Measurements from ENCODE around the gene PLCB1. TPM values are rescaled to one million over a fixed set of nuclear protein-coding genes. Genes with fewer than 3 reads are reported as not detected.

Gene PLCB1
- total and polyA plus RNA-seq, 2 experiments from 2014 or later = 6.7 to 20.5 TPM

- no peak overlapping the region for H2AFZ ChIP-seq
- H3K4me1 ChIP-seq (ENCODE audit: insufficient read depth) = no peaks in the 10 kb centered on the region
- 84% methylated on average over 3 of the region's 3 CpGs for WGBS (ENCODE audit: low lambda C conversion rate, missing lambda C conversion rate)
- H3K36me3 ChIP-seq (replicated peaks; ENCODE audit: insufficient read depth, low read depth) = no peaks in the 10 kb centered on the region
- no peaks in the 10 kb centered on the region for H3K27me3 ChIP-seq
- no peak overlapping the region for H3K4me3 ChIP-seq
- H3K27ac ChIP-seq = no peak overlapping the region
- no peaks in the 10 kb centered on the region for H4K20me1 ChIP-seq (ENCODE audit: insufficient read depth, poor library complexity, severe bottlenecking)
- H3K4me2 ChIP-seq = no peak overlapping the region
- no peaks in the 10 kb centered on the region for H3K79me2 ChIP-seq
- TF ChIP-seq EZH2phosphoT487 (IDR thresholded peaks at IDR 0.05; ENCODE audit: low read depth, severe bottlenecking, unreplicated experiment) (no peak), CTCF (IDR thresholded peaks at IDR 0.05; ENCODE audit: poor library complexity) (no peak), EZH2 (IDR thresholded peaks at IDR 0.05; ENCODE audit: borderline replicate concordance) (no peak)
- no peaks in the 10 kb centered on the region for H3K9me3 ChIP-seq (ENCODE audit: low read depth)
- H3K9me2 ChIP-seq (replicated peaks; ENCODE audit: insufficient read depth) = no peaks in the 10 kb centered on the region
- no peak for DNase-seq (ENCODE audit: low spot score)
Observed at GRCh38 chr20:8744228-8744844, 612.3 kb downstream of the PLCB1 start.

GRCh38 chr20:8749101-8749500 lies 617.0 kb downstream of the PLCB1 start:
- TF ChIP-seq EZH2 (IDR thresholded peaks at IDR 0.05; ENCODE audit: borderline replicate concordance) = no peak
- no peak for TF ChIP-seq EZH2phosphoT487 (IDR thresholded peaks at IDR 0.05; ENCODE audit: low read depth, severe bottlenecking, unreplicated experiment)
- no peak for TF ChIP-seq CTCF (IDR thresholded peaks at IDR 0.05; ENCODE audit: poor library complexity)
- no peak overlapping the region for H2AFZ ChIP-seq
- no peaks in the 10 kb centered on the region for H3K79me2 ChIP-seq
- H3K36me3 ChIP-seq (replicated peaks; ENCODE audit: insufficient read depth, low read depth) = no peaks in the 10 kb centered on the region
- H3K4me3 ChIP-seq = no peak overlapping the region
- H4K20me1 ChIP-seq (ENCODE audit: insufficient read depth, poor library complexity, severe bottlenecking) = no peaks in the 10 kb centered on the region
- H3K27me3 ChIP-seq = no peaks in the 10 kb centered on the region
- H3K9me2 ChIP-seq (replicated peaks; ENCODE audit: insufficient read depth) = no peaks in the 10 kb centered on the region
- no peak for DNase-seq (ENCODE audit: low spot score)
- H3K4me1 ChIP-seq (ENCODE audit: insufficient read depth) = no peaks in the 10 kb centered on the region
- no peaks in the 10 kb centered on the region for H3K9me3 ChIP-seq (ENCODE audit: low read depth)
- no peak overlapping the region for H3K4me2 ChIP-seq
- H3K27ac ChIP-seq = no peak overlapping the region
- WGBS (ENCODE audit: low lambda C conversion rate, missing lambda C conversion rate) = 87% methylated on average over 8 of the region's 8 CpGs

GRCh38 chr20:8749986-8750385 lies 617.9 kb downstream of the PLCB1 start:
- H3K79me2 ChIP-seq = no peaks in the 10 kb centered on the region
- WGBS (ENCODE audit: low lambda C conversion rate, missing lambda C conversion rate) = 87% methylated on average over 1 of the region's 1 CpG
- no peaks in the 10 kb centered on the region for H3K4me1 ChIP-seq (ENCODE audit: insufficient read depth)
- H2AFZ ChIP-seq = no peak overlapping the region
- no peak overlapping the region for H3K4me3 ChIP-seq
- DNase-seq (ENCODE audit: low spot score) = no peak
- no peaks in the 10 kb centered on the region for H3K36me3 ChIP-seq (replicated peaks; ENCODE audit: insufficient read depth, low read depth)
- no peak for TF ChIP-seq EZH2 (IDR thresholded peaks at IDR 0.05; ENCODE audit: borderline replicate concordance)
- no peak for TF ChIP-seq CTCF (IDR thresholded peaks at IDR 0.05; ENCODE audit: poor library complexity)
- TF ChIP-seq EZH2phosphoT487 (IDR thresholded peaks at IDR 0.05; ENCODE audit: low read depth, severe bottlenecking, unreplicated experiment) = no peak
- H3K4me2 ChIP-seq = no peak overlapping the region
- no peak overlapping the region for H3K27ac ChIP-seq
- no peaks in the 10 kb centered on the region for H3K9me2 ChIP-seq (replicated peaks; ENCODE audit: insufficient read depth)
- H3K27me3 ChIP-seq = no peaks in the 10 kb centered on the region
- no peaks in the 10 kb centered on the region for H4K20me1 ChIP-seq (ENCODE audit: insufficient read depth, poor library complexity, severe bottlenecking)
- no peaks in the 10 kb centered on the region for H3K9me3 ChIP-seq (ENCODE audit: low read depth)

Measured in hepatocyte (in vitro differentiated cells).